ENCODE data around the gene CAVIN4.

DNA sequence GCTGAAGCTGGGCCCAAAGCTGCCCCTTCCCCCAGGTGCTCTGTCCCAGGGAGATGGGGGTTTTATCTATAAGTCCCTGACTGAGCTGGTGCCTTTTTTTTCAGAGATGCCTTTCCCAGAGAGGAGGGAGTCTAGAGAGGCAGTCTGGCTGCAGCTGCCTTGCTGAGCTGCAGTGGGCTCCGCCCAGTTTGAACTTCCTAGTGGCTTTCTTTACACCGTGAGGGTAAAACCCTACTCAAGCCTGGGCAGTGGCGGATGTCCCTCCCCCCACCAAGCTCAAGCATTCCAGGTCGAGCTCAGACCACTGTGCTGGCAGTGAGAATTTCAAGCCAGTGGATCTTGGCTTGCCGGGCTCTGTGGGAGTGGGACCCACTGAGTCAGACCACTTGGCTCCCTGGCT is 41.3 kb downstream of the CAVIN4 start:
- no peak for TF ChIP-seq POLR2A (IDR thresholded peaks at IDR 0.05)
- TF ChIP-seq, protein P1, sequence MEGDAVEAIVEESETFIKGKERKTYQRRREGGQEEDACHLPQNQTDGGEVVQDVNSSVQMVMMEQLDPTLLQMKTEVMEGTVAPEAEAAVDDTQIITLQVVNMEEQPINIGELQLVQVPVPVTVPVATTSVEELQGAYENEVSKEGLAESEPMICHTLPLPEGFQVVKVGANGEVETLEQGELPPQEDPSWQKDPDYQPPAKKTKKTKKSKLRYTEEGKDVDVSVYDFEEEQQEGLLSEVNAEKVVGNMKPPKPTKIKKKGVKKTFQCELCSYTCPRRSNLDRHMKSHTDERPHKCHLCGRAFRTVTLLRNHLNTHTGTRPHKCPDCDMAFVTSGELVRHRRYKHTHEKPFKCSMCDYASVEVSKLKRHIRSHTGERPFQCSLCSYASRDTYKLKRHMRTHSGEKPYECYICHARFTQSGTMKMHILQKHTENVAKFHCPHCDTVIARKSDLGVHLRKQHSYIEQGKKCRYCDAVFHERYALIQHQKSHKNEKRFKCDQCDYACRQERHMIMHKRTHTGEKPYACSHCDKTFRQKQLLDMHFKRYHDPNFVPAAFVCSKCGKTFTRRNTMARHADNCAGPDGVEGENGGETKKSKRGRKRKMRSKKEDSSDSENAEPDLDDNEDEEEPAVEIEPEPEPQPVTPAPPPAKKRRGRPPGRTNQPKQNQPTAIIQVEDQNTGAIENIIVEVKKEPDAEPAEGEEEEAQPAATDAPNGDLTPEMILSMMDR (IDR thresholded peaks at IDR 0.05 in 4 of 5, conservative IDR thresholded peaks at IDR 0.05 in 1 of 5): no peak

Measured in gastrocnemius medialis (tissue), 4 donors.